Measurements from ENCODE around the gene CLCN2. TPM values are rescaled to one million over a fixed set of nuclear protein-coding genes. Genes with fewer than 3 reads are reported as not detected.
A peak's percentile ranks its signal among the peaks of the same experiment; 100 is the strongest.

Gene CLCN2
- total RNA-seq, 1 donor: 4.3 TPM

DNA sequence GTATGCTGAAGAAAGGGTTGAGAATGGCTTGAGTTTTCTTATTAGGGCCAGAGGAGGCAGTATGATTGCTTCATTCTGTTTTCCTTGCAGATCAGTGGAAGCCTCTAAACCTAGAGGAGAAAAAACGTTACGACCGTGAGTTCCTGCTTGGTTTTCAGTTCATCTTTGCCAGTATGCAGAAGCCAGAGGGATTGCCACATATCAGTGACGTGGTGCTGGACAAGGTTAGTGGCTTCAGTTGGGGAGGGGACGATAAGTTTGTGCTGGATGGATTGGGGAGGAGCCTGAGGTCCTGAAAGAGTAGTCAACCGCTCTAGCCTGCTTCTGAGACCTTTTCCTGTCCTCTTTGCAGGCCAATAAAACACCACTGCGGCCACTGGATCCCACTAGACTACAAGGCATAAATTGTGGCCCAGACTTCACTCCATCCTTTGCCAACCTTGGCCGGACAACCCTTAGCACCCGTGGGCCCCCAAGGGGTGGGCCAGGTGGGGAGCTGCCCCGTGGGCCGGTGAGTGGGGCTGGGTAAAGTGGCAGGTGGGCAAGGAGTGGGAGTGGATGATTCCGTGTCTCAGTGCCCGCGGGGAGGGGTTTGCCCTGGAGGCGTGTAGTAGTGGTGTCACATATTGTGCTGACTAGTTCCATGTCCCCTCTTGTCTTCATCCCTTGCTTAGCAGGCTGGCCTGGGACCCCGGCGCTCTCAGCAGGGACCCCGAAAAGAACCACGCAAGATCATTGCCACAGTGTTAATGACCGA lies 38.5 kb downstream of the CLCN2 start:
- TF ChIP-seq, protein P1, sequence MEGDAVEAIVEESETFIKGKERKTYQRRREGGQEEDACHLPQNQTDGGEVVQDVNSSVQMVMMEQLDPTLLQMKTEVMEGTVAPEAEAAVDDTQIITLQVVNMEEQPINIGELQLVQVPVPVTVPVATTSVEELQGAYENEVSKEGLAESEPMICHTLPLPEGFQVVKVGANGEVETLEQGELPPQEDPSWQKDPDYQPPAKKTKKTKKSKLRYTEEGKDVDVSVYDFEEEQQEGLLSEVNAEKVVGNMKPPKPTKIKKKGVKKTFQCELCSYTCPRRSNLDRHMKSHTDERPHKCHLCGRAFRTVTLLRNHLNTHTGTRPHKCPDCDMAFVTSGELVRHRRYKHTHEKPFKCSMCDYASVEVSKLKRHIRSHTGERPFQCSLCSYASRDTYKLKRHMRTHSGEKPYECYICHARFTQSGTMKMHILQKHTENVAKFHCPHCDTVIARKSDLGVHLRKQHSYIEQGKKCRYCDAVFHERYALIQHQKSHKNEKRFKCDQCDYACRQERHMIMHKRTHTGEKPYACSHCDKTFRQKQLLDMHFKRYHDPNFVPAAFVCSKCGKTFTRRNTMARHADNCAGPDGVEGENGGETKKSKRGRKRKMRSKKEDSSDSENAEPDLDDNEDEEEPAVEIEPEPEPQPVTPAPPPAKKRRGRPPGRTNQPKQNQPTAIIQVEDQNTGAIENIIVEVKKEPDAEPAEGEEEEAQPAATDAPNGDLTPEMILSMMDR (IDR thresholded peaks at IDR 0.05; ENCODE audit: extremely low read depth, low read depth, low read length): no peak
- Histone ChIP-seq H3K27ac (ENCODE audit: low read depth, low read length) (peak overlapping the region; percentile 31), H3K27me3 (ENCODE audit: insufficient read depth, low read length) (no peaks in the 10 kb centered on the region), H3K4me3 (ENCODE audit: insufficient read depth, low read length) (no peak overlapping the region), H3K9me3 (ENCODE audit: low read depth, low read length) (no peaks in the 10 kb centered on the region), H3K4me1 (ENCODE audit: insufficient read depth, low read length) (peaks cover 26% of the 10 kb centered on the region), H3K79me2 (ENCODE audit: insufficient read depth, low read length) (peaks cover 92% of the 10 kb centered on the region), H4K20me1 (ENCODE audit: insufficient read depth, low read length) (peaks cover 84% of the 10 kb centered on the region), H3K4me2 (ENCODE audit: insufficient read depth, low read length) (no peak overlapping the region), H3K36me3 (ENCODE audit: insufficient read depth, low read length) (peaks cover 89% of the 10 kb centered on the region), H2AFZ (ENCODE audit: low read length) (no peak overlapping the region)
- peak; percentile 59 for DNase-seq (ENCODE audit: insufficient read length, low spot score, missing footprints)

DNA sequence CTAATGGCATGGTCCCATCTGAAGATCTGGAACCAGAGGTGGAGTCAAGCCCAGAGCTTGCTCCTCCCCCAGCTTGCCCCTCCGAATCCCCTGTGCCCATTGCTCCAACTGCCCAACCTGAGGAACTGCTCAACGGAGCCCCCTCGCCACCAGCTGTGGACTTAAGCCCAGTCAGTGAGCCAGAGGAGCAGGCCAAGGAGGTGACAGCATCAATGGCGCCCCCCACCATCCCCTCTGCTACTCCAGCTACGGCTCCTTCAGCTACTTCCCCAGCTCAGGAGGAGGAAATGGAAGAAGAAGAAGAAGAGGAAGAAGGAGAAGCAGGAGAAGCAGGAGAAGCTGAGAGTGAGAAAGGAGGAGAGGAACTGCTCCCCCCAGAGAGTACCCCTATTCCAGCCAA lies 39.7 kb downstream of the CLCN2 start:
- Histone ChIP-seq H3K4me3 (ENCODE audit: insufficient read depth, low read length) (no peak overlapping the region), H3K36me3 (ENCODE audit: insufficient read depth, low read length) (peaks cover 89% of the 10 kb centered on the region), H3K27me3 (ENCODE audit: insufficient read depth, low read length) (no peaks in the 10 kb centered on the region), H2AFZ (ENCODE audit: low read length) (no peak overlapping the region), H3K27ac (ENCODE audit: low read depth, low read length) (peak overlapping the region; percentile 31), H3K9me3 (ENCODE audit: low read depth, low read length) (no peaks in the 10 kb centered on the region), H3K4me2 (ENCODE audit: insufficient read depth, low read length) (no peak overlapping the region), H4K20me1 (ENCODE audit: insufficient read depth, low read length) (peaks cover 85% of the 10 kb centered on the region), H3K79me2 (ENCODE audit: insufficient read depth, low read length) (peaks cover 92% of the 10 kb centered on the region), H3K4me1 (ENCODE audit: insufficient read depth, low read length) (peaks cover 38% of the 10 kb centered on the region)
- DNase-seq (ENCODE audit: insufficient read length, low spot score, missing footprints): no peak
- TF ChIP-seq, protein P1 (IDR thresholded peaks at IDR 0.05; ENCODE audit: extremely low read depth, low read depth, low read length): no peak

DNA sequence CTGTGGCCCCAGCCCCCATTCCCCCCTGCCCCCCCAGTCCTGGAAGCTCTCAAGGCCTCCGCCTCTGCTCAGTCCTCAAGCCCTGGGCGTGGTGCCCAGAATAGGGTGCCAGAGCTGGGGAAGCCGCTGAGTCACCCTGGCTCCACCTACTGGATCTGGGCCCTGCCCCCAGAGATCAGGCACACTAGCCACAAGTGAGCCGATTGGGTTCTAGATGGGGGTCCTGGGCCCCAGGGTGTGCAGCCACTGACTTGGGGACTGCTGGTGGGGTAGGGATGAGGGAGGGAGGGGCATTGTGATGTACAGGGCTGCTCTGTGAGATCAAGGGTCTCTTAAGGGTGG lies 41.3 kb downstream of the CLCN2 start:
- Histone ChIP-seq H3K27ac (ENCODE audit: low read depth, low read length) (peak overlapping the region; percentile 62), H3K4me3 (ENCODE audit: insufficient read depth, low read length) (peak overlapping the region; percentile 39), H3K79me2 (ENCODE audit: insufficient read depth, low read length) (peaks cover 92% of the 10 kb centered on the region), H3K36me3 (ENCODE audit: insufficient read depth, low read length) (peaks cover 78% of the 10 kb centered on the region), H3K4me1 (ENCODE audit: insufficient read depth, low read length) (peaks cover 41% of the 10 kb centered on the region), H3K9me3 (ENCODE audit: low read depth, low read length) (no peaks in the 10 kb centered on the region), H2AFZ (ENCODE audit: low read length) (no peak overlapping the region), H4K20me1 (ENCODE audit: insufficient read depth, low read length) (peaks cover 84% of the 10 kb centered on the region), H3K27me3 (ENCODE audit: insufficient read depth, low read length) (no peaks in the 10 kb centered on the region), H3K4me2 (ENCODE audit: insufficient read depth, low read length) (peak overlapping the region; percentile 87)
- DNase-seq (ENCODE audit: insufficient read length, low spot score, missing footprints): peak; percentile 99
- TF ChIP-seq, protein P1 (IDR thresholded peaks at IDR 0.05; ENCODE audit: extremely low read depth, low read depth, low read length): no peak

DNA sequence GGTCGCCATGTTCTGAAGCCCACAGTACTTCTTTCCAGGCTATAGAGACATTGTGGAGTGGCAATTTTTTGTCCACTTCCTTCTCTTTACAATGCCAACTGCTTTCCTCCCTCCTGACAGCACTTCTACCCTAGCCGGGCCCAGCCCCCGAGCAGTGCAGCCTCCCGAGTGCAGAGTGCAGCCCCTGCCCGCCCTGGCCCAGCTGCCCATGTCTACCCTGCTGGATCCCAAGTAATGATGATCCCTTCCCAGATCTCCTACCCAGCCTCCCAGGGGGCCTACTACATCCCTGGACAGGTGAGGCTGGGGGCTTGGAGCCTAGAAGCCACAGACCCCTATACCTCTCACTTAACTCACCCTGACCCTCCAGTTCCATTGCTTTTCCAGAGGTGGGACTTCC lies 44.2 kb downstream of the CLCN2 start:
- peak overlapping the region; percentile 98 for H3K4me2 ChIP-seq (ENCODE audit: insufficient read depth, low read length)
- H3K27ac ChIP-seq (ENCODE audit: low read depth, low read length): no peak overlapping the region
- H3K4me3 ChIP-seq (ENCODE audit: insufficient read depth, low read length): peak overlapping the region; percentile 97
- peaks cover 49% of the 10 kb centered on the region for H3K36me3 ChIP-seq (ENCODE audit: insufficient read depth, low read length)
- H3K27me3 ChIP-seq (ENCODE audit: insufficient read depth, low read length): no peaks in the 10 kb centered on the region
- peaks cover 66% of the 10 kb centered on the region for H4K20me1 ChIP-seq (ENCODE audit: insufficient read depth, low read length)
- peak; percentile 61 for DNase-seq (ENCODE audit: insufficient read length, low spot score, missing footprints)
- no peak overlapping the region for H2AFZ ChIP-seq (ENCODE audit: low read length)
- peaks cover 41% of the 10 kb centered on the region for H3K4me1 ChIP-seq (ENCODE audit: insufficient read depth, low read length)
- peaks cover 69% of the 10 kb centered on the region for H3K79me2 ChIP-seq (ENCODE audit: insufficient read depth, low read length)
- TF ChIP-seq, protein P1 (IDR thresholded peaks at IDR 0.05; ENCODE audit: extremely low read depth, low read depth, low read length): no peak
- no peaks in the 10 kb centered on the region for H3K9me3 ChIP-seq (ENCODE audit: low read depth, low read length)

Measured in osteoblast (primary cell).